Measurements from ENCODE around the gene PRSS27.
"Not testable (repeated sequence)": the region's sequence is repeated elsewhere in the genome, so short reads cannot be mapped to it uniquely, and the experiment has no call there.

PRSS27 gene

DNA sequence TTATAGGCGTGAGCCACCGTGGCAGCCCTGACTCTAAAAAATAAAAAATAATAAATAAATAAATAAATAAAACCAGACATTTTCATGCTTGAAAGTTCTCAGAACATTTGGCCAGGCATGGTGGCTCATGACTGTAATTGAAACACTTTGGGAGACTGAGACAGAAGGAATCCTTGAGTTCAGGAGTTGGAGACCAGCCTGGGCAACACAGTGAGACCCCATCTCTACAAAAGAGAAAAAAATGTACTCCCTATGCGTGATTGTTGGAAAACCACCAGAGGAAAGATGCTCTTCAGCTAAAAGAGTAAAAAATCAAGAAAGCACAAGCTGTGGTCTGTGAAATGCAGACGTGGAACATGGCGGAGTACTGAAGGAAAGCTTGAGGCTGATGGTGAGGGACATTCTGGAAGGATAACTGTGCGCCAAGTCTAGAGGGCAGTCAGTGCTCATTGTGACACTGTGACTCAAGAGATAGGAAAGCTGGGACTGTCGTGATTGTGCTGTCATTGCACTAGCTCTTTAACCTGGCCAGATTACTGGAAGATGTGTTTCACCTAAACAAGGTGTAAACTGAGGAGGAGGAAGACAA, 4.2 kb upstream of the PRSS27 start:
- no peak for TF ChIP-seq GATA1 (IDR thresholded peaks at IDR 0.05; ENCODE audit: low read depth, low read length)
- no peak for TF ChIP-seq POLR2A (IDR thresholded peaks at IDR 0.05; ENCODE audit: low read length)
- DNase-seq = no peak

DNA sequence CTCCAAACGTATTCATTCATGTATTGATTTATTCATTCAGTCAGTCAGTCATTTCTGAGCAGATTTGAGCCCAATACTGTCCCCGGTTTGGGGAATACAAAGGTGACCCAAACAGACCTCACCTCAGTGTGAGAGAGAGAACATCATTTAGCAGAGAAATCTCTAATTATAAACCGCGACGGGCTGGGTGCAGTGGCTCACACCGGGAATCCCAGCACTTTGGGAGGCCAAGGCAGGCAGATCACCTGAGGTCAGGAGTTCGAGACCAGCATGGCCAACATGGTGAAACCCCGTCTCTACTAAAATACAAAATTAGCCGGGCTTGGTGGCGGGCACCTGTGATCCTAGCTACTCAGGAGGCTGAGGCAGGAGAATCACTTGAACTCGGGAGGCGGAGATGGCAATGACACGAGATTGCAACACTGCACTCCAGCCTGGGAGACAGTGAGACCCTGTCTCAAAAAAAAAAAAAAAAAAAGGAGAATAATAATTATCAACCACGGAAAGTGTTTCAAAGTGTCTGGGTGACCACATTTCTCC, 1.7 kb upstream of the PRSS27 start:
- not testable (repeated sequence) for DNase-seq

DNA sequence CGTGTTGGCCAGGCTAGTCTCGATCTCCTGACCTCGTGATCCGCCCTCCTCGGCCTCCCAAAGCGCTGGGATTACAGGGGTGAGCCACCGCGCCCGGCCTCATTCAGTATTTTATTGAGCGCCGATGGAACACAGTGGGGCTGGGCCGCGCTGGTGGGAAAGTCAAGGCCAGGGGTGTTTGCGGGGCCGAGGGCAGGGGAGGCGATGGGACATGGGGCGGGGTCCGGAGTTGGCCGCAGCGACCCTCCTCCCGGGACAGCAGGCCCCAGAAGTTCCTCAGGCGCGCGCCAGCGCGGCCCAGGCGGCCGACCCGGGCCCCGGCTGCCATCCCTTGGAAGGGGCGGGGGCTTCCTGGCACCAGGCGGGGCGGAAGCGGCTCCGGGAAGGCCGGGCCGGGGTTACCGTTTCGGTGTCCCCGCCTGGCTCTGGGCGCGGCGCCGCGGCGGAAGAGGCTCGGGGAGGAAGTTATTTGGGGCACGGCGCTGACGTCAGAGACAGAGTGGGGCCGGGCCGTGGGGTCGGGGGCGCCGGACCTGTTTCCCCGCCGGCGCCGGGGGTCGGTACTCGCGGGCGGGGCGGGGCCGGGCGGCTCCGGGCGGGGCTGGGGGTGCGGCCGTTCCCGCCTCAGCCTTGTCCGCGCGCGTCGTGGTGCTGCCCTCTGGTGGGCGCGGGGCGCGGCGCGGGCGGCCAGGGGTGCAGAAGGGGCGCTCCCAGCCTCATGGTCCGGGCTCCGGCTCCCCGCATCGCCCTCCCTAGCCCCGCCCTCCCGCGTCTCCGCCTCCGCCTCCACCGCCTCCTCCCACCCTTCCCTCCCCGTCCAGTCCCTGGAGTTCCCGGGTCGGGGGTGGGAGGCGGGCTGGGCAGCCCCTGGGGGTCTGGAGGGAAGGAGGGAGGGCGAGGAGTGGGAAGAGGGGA, 952 bp upstream of the PRSS27 start:
- DNase-seq = peak; percentile 88 to 89
- TF ChIP-seq GATA1 (IDR thresholded peaks at IDR 0.05; ENCODE audit: low read depth, low read length) (no peak), POLR2A (IDR thresholded peaks at IDR 0.05; ENCODE audit: low read length) (no peak)

DNA sequence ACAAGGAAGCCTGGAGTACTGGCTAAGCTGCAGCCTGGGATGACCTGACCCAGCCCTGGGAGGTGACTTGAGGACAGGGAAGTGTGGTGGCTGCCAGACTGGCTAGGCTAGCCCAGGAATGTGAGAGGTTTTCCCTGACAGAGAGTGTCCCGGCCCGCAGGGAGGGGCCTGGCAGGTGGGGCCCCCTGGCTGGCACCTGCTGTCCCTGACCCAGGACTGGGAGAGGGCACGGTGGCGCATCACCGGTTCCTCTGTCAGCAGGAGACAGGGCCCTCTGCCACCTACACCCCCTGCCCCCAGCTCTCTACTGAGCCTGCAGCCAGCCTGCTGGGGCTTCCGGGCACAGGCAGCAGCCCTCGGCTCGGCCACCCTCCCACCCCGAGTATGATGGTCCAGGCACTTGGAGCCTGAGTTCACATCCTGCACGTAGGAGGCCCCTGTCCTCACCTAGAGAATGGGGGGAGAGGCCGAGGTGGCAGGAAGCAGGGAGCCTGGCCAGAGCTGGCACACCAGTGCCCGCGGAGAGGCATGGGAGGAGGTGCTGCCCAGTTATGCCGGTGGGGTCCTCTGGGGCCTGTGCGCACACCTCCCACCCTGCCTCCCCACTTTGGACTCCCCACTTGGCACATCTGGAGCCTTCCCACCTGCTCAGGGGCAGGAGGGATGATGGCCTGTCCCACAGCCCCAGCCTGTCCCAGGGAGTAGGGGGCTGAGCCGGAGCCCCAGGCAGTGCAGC, 528 bp downstream of the PRSS27 start:
- no peak for TF ChIP-seq GATA1 (IDR thresholded peaks at IDR 0.05; ENCODE audit: low read depth, low read length)
- no peak for TF ChIP-seq POLR2A (IDR thresholded peaks at IDR 0.05; ENCODE audit: low read length)
- DNase-seq = no peak

DNA sequence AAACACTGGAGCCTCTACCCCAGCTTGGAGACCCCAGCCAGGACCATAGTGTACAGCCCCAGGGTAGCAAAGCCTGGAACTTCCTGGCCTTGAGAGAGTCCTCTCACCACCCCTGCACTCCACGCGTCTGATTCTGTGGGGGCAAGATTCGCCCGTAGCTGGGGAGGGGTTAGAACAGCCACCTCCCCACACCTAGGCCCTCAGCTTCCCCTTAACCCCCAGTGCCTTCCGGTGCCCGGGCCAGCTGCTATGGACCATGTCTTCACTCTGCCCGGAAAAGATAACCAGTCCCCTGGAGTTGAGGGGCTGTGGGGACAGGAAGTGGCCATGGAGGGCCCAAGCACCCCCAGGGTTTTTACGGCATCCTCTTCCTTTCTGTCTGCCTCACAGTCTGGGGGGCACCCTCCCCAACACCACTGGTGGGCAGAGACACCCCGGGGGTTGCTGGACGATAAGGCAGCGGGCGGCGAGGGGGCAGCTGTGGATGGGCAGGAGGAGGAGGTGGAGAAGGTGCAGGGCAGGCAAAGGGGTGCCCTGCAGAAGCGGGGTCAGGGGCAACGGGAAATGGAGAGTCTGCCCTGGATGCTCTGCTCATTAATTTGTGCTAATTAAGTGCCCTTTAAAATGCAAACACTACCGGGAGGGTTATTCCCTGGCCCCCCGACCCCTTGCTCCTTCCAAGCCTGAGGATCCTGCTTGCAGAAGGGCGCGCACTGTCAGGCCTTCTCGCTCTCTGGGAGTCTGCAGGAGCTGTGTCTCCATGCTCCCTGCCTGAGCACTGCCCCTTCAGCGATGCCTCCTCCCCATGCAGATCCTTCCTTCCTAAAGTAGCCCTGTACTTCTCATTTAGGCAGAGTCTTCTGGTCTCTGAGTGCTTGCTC, 2.4 kb downstream of the PRSS27 start:
- TF ChIP-seq GATA1 (IDR thresholded peaks at IDR 0.05; ENCODE audit: low read depth, low read length) (no peak), POLR2A (IDR thresholded peaks at IDR 0.05; ENCODE audit: low read length) (no peak)
- no peak for DNase-seq

DNA sequence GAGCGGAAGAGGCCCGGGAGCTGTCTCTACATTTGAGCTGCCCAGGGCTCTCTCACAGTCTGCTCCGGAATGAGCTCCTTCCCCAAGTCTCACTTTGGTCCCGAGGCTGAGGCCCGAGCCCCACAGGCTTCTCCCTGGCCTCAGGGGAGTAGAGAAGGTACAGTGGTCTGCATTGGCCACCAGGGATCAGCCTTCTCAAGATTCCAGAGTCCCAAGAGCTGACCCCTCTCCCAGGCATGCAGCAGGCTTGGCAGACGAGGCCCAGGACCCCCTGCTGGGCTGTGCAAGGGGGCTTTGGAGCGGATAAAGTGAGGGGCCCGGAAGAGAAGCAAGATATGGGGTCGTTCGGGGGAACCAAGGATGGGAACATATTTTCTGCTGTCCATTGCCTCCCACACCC, 3.1 kb downstream of the PRSS27 start:
- no peak for TF ChIP-seq GATA1 (IDR thresholded peaks at IDR 0.05; ENCODE audit: low read depth, low read length)
- TF ChIP-seq POLR2A (IDR thresholded peaks at IDR 0.05; ENCODE audit: low read length) = no peak
- no peak for DNase-seq

DNA sequence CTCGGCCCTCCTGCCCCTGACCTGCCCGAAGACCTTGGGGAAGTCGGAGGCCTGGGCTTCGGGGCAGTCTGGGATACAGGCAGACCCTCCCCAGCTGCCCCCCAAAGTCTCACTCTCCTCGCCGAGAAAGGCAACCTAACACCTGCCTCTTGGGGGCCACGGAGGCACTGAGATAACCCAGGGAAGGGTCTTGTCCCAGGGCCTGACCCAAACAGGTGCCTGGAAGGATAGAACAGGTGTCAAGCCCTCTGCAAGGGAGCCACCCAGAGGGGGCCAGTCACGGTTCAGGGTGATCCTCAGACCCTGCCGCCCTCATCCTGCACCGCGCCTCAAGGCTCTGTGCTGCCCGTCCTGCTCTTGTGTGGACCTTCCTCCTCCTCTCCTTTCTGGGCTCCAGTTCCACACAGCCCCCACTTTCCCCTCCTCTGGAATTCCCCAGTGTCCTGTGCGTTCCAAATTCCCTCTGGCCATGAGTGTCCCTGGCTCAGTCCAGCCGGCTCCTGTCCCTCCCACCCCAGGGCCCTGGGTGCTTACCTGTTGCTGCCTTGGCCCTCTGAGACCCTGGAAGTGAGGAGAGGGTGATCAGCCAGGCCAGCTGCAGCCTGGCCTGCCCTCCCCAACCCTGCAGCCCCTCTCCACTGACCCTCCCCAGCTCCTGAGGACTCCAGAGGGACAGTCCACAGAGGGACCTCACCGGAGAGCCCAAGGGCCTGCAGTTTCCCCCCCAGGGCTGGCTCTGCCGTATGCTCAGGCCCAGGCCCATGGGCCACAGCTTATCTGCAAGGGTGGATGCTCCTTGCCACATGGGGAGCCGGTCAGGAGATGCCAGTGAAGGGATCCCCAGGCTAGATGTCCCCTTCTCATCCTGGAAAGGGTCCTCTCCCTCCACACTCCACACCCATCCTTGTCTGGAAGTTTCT, 3.8 kb downstream of the PRSS27 start:
- TF ChIP-seq GATA1 (IDR thresholded peaks at IDR 0.05; ENCODE audit: low read depth, low read length) = no peak
- no peak for TF ChIP-seq POLR2A (IDR thresholded peaks at IDR 0.05; ENCODE audit: low read length)

DNA sequence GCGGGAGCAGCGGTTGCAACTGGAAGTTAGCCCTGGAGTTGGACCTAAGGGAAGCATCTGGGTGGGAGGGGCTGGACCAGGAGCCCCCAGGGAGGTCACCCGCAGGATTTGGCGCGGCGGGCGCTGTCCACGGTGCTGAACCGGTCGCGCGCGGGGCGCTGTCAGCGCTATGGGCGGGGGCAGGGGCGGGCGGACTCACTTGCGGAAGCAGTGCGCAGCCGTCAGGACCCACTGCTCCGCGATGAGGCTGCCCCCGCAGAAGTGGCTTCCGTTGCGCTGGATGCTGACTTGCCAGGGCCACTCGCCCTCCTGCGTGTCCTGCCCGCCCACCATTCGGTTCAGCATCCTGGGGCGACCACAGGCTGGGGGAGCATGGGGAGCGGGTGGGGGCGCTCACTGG, 4.5 kb downstream of the PRSS27 start:
- TF ChIP-seq POLR2A (IDR thresholded peaks at IDR 0.05; ENCODE audit: low read length) (no peak), GATA1 (IDR thresholded peaks at IDR 0.05; ENCODE audit: low read depth, low read length) (no peak)
- peak; percentile 66 to 69 for DNase-seq

More for the DNA sequence above, 3.8 kb downstream of the PRSS27 start:
- no peak for DNase-seq

DNA sequence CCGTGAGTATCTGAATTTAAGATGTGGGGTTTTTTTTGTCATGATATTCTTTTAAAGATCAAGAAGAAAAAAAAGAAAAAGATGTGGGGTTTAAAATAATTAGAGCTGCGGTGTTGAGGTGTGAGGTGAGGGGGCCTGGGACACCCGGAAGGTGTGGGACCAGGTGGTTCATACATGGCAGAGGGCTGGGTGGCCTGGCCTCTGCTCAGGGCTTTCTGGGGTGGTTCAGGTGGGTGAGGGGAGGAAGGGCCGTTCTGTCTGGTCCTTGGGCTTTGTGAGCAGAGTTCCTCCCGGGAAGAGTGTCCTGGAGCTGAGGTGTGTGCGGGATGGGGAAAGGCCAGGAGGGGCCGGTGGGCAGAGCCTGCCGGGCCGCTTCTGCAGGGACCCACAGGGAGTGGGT, 5.0 kb downstream of the PRSS27 start:
- DNase-seq = no peak

DNA sequence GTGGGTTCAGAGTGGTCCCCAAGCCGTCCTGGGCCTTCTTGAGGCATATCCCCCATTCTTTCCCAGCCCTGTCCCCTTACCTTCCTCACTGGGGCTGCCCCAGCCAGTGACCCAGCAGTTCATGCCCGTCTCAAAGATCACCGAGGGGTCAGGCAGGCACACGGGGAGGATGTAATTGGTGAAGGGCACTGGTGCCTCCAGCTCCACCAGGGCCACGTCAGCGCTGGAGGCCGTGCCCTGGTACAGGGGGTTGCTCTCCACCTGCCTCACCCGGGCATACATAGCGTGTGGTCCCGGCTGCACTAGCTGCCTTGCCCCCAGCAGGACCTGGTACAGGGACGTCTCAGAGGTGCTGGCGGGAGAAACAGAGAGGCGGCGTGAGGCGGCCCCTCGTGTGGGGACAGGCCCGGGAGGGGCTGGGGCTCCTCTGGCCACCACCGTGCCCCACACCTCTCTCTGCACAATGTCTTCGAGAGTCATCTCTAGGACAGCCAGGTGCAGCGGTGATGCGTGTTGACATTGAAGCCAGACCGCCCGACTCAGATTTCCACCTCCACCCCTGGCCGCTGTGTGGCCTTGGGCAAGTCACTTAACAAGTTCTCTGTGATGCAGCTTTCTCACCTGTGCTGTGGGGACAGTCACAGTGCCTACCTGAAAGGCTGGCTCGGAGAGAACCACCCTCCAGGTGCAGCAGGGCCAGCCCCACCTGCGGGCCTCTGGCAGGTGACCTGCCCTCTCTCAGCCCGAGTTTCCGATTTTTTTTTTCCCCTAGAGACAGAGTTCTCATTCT, 5.8 kb downstream of the PRSS27 start:
- TF ChIP-seq GATA1 (IDR thresholded peaks at IDR 0.05; ENCODE audit: low read depth, low read length) (no peak), POLR2A (IDR thresholded peaks at IDR 0.05; ENCODE audit: low read length) (no peak)
- DNase-seq = no peak

More for the DNA sequence above, 5.0 kb downstream of the PRSS27 start:
- TF ChIP-seq POLR2A (IDR thresholded peaks at IDR 0.05; ENCODE audit: low read length) = no peak
- no peak for TF ChIP-seq GATA1 (IDR thresholded peaks at IDR 0.05; ENCODE audit: low read depth, low read length)

DNA sequence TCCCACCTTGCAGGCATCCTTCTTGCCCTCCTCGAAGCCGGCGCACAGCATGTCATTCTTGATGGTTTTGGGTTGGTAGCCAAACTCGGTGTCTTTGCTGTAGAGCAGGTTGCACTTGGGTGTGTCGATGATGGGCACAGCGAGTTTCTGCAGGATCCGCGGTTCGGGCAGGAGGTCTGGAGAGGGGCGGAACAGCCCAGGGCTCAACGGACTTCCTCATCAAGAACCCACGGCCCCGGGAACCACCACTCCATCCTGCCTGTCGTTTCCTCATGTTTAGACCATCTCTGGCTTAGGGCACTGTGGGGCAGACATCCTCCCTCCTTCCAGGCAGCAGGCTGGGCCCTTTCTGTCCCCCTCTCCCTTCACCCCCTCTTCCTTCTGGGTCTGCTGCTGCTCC, 6.5 kb downstream of the PRSS27 start:
- no peak for DNase-seq
- TF ChIP-seq POLR2A (IDR thresholded peaks at IDR 0.05; ENCODE audit: low read length) = no peak
- no peak for TF ChIP-seq GATA1 (IDR thresholded peaks at IDR 0.05; ENCODE audit: low read depth, low read length)

DNA sequence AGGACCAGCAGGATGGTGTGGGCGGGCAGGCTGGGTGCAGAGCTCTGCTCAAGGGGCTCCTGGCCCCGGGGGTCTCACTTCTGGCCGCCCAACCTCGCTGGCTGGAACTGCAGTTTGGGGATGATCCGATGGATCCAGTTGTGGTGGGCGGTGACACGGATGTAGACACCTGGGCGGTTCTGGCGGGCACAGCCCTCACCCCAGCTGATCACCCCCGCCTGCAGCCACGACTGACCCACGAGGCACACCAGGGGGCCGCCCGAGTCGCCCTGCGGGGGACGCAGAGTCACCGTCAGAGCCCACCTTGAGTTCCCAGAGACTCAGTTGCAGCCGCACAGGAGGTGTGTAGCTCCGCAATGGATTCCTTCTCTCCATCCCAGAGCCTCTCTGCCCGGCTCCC, 7.5 kb downstream of the PRSS27 start:
- no peak for DNase-seq
- no peak for TF ChIP-seq POLR2A (IDR thresholded peaks at IDR 0.05; ENCODE audit: low read length)
- no peak for TF ChIP-seq GATA1 (IDR thresholded peaks at IDR 0.05; ENCODE audit: low read depth, low read length)
